Measurements from ENCODE around the gene GLB1L2.

GRCh38 chr11:134413043-134413825 lies 81.4 kb downstream of the GLB1L2 start:
- TF ChIP-seq EZH2 (IDR thresholded peaks at IDR 0.05) (peak; percentile 43), POLR2AphosphoS5 (IDR thresholded peaks at IDR 0.05; ENCODE audit: borderline replicate concordance, low read depth, low read length) (no peak), FOXP2 (optimal IDR thresholded peaks at IDR 0.05; ENCODE audit: control extremely low read depth, extremely low read length, insufficient read depth) (no peak)

Measured in SK-N-MC (cell line).